ENCODE results near the gene PRELID3B. TPM values are rescaled to one million over a fixed set of nuclear protein-coding genes. Genes with fewer than 3 reads are reported as not detected.
A peak's percentile ranks its signal among the peaks of the same experiment; 100 is the strongest.

The PRELID3B gene
- 68.4 and 72.2 TPM in 2 replicates for total RNA-seq

DNA sequence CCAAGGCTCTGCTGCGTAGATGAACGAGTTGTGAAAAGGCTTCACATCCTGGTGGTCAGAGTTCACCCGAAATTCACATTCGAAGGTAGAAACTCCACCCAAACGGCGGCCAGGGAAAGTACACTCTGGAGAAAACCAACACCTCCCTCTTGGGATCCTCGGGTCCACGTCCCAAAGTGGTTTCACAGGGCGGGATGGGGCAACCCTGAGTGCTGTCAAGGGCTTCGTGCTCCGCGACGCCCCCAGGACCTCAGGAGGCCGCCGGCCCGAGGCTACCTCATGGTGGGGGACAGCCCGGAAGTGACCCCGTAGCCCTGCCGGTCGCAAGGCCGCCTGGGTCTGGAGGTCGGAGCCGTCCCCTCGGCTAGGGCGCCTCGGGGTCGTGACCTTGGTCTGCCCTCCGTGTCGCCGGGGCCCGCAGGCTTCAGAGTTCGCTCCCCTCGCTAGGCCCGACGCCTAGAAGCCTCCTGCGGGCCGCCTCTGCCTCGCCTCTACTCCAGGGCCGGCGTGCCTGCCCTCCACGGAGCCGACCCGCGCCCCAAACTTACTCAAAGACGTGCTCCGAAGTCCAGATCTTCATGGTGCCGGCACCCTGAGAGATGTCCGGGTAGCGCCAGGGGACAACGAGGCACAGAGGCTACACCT lies at the start of gene PRELID3B:
PRELID3B (minus strand) TSS at position 636 of the 645 bp plus-strand sequence; CDS start at position 580, 56 bp downstream.
- H3K4me2 ChIP-seq (ENCODE audit: insufficient read depth, low read length): peak within 1 kb of the TSS; percentile 87
- peak within 1 kb of the TSS; percentile 94 for H2AFZ ChIP-seq (ENCODE audit: low read length)
- TF ChIP-seq, protein P1, sequence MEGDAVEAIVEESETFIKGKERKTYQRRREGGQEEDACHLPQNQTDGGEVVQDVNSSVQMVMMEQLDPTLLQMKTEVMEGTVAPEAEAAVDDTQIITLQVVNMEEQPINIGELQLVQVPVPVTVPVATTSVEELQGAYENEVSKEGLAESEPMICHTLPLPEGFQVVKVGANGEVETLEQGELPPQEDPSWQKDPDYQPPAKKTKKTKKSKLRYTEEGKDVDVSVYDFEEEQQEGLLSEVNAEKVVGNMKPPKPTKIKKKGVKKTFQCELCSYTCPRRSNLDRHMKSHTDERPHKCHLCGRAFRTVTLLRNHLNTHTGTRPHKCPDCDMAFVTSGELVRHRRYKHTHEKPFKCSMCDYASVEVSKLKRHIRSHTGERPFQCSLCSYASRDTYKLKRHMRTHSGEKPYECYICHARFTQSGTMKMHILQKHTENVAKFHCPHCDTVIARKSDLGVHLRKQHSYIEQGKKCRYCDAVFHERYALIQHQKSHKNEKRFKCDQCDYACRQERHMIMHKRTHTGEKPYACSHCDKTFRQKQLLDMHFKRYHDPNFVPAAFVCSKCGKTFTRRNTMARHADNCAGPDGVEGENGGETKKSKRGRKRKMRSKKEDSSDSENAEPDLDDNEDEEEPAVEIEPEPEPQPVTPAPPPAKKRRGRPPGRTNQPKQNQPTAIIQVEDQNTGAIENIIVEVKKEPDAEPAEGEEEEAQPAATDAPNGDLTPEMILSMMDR (IDR thresholded peaks at IDR 0.05; ENCODE audit: extremely low read depth, low read depth, low read length): no peak
- peaks cover 53% of the 10 kb centered on the region for H3K79me2 ChIP-seq (ENCODE audit: insufficient read depth, low read length)
- peak within 1 kb of the TSS; percentile 94 for H3K4me3 ChIP-seq (ENCODE audit: insufficient read depth, low read length)
- H3K9me3 ChIP-seq (ENCODE audit: low read depth, low read length): no peaks in the 10 kb centered on the region
- H3K36me3 ChIP-seq (ENCODE audit: insufficient read depth, low read length): peaks cover 19% of the 10 kb centered on the region
- H3K27me3 ChIP-seq (ENCODE audit: insufficient read depth, low read length): no peaks in the 10 kb centered on the region
- peaks cover 22% of the 10 kb centered on the region for H3K4me1 ChIP-seq (ENCODE audit: insufficient read depth, low read length)
- peak; percentile 92 for DNase-seq (ENCODE audit: insufficient read length, low spot score, missing footprints)
- peaks cover 11% of the 10 kb centered on the region for H4K20me1 ChIP-seq (ENCODE audit: insufficient read depth, low read length)
- peak within 1 kb of the TSS; percentile 69 for H3K27ac ChIP-seq (ENCODE audit: low read depth, low read length)

DNA sequence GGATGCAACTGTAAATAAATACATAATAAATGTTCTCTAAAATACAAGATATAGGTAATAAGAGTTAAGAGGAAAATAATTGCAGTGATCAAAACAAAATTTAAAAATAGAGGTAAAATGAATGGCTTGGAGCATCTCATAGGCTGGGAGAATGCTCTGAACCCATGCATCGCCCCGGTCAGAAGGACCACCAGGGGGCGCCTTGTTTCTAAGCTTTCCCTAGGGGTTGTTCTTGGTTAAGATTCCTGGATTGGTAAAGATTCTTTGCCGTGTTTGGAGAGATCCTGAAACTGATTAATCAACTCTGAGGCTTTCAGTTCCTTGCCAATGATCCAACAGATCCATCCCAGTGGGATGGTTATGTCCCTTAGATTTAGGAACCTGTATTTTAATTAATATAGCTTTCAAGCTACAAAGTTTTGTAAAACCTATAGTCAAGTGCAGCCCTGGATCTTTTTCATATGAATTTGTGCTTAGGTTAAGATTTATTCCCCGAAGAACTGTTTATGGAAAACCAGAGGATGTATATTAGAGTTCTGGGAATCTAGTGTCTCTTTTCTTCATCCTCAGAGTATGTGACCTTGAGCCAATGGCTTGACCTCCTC lies 45.3 kb upstream of the PRELID3B start:
- TF ChIP-seq, protein P1 (IDR thresholded peaks at IDR 0.05; ENCODE audit: extremely low read depth, low read depth, low read length): peak; percentile 95
- Histone ChIP-seq H3K9me3 (ENCODE audit: low read depth, low read length) (no peaks in the 10 kb centered on the region), H3K4me1 (ENCODE audit: insufficient read depth, low read length) (peaks cover 3% of the 10 kb centered on the region), H2AFZ (ENCODE audit: low read length) (no peak overlapping the region), H4K20me1 (ENCODE audit: insufficient read depth, low read length) (no peaks in the 10 kb centered on the region), H3K4me3 (ENCODE audit: insufficient read depth, low read length) (no peak overlapping the region), H3K36me3 (ENCODE audit: insufficient read depth, low read length) (no peaks in the 10 kb centered on the region), H3K4me2 (ENCODE audit: insufficient read depth, low read length) (no peak overlapping the region), H3K79me2 (ENCODE audit: insufficient read depth, low read length) (no peaks in the 10 kb centered on the region), H3K27me3 (ENCODE audit: insufficient read depth, low read length) (peaks cover 34% of the 10 kb centered on the region), H3K27ac (ENCODE audit: low read depth, low read length) (no peak overlapping the region)
- peak; percentile 78 for DNase-seq (ENCODE audit: insufficient read length, low spot score, missing footprints)

DNA sequence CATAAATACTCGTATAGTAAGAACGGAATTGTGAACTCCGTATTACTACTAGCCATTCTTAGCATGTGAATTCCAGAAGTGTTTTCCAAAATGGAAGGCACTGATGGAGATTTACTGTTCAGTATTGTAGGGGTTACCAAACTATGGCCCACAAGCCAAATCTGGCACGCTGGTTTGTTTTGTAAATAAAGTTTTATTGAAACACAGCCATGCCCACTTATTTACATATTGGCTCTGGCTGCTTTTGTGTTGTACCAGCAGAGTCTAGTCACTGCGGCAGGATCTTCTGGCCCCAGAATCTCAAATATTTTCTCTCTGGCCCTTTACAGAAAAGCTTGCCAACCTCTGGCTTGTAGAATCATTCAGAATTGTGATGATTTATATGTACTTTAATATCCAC lies 44.3 kb upstream of the PRELID3B start:
- Histone ChIP-seq H3K4me1 (ENCODE audit: insufficient read depth, low read length) (peaks cover 6% of the 10 kb centered on the region), H2AFZ (ENCODE audit: low read length) (no peak overlapping the region), H3K4me3 (ENCODE audit: insufficient read depth, low read length) (no peak overlapping the region), H3K4me2 (ENCODE audit: insufficient read depth, low read length) (no peak overlapping the region), H3K27ac (ENCODE audit: low read depth, low read length) (no peak overlapping the region), H3K36me3 (ENCODE audit: insufficient read depth, low read length) (no peaks in the 10 kb centered on the region), H3K27me3 (ENCODE audit: insufficient read depth, low read length) (peaks cover 33% of the 10 kb centered on the region), H3K9me3 (ENCODE audit: low read depth, low read length) (no peaks in the 10 kb centered on the region), H3K79me2 (ENCODE audit: insufficient read depth, low read length) (no peaks in the 10 kb centered on the region), H4K20me1 (ENCODE audit: insufficient read depth, low read length) (no peaks in the 10 kb centered on the region)
- peak; percentile 23 for DNase-seq (ENCODE audit: insufficient read length, low spot score, missing footprints)
- TF ChIP-seq, protein P1 (IDR thresholded peaks at IDR 0.05; ENCODE audit: extremely low read depth, low read depth, low read length): no peak
